Erythroblast (primary cell): ENCODE measurements around the gene MRPS5.

Source experiments
- GATA1 ChIP-seq: IDR thresholded peaks from 2 replicates; pipeline ENCODE4 v1.6.1; 2011; ENCODE audit warnings: low read depth, mild to moderate bottlenecking, control low read depth, low read length, moderate library complexity
- POLR2A ChIP-seq: IDR thresholded peaks from 2 replicates; pipeline ENCODE4 v1.6.1; 2011; ENCODE audit warnings: mild to moderate bottlenecking, low read length

DNA sequence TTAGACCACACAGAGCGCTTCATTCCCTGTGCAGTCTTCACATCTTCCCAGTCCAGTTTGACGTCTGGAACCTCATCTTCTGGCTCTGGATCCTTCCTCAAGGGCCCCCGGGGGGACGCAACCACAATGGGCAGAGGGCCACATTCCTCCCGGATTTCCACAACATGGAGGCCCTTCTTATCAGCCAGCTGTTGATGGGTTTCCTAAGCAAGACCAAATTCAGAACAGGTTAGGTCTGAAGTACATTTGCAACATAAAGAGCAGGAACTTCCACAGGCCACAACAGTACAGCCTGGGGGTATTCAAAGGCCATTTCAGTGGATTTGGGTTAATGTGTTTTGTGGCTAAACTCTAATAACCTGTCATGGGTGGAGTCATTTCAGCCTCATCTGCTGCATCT is 34.2 kb downstream of the MRPS5 start:
- no peak for TF ChIP-seq POLR2A
- no peak for TF ChIP-seq GATA1
